ENCODE measurements around the gene C1QTNF6. TPM values are rescaled to one million over a fixed set of nuclear protein-coding genes. Genes with fewer than 3 reads are reported as not detected.
A peak's percentile ranks its signal among the peaks of the same experiment; 100 is the strongest.

C1QTNF6 gene
- polyA plus RNA-seq, 1 of the 3 experiments (the other 2 are of a cell fraction) = 47.7 TPM

GRCh38 chr22:37177755-37178154, 10.3 kb downstream of the C1QTNF6 start:
- no peak for TF ChIP-seq RCOR1 (IDR thresholded peaks at IDR 0.05; ENCODE audit: low read length)
- no peak for TF ChIP-seq JUND (IDR thresholded peaks at IDR 0.05)
- TF ChIP-seq RXRA (IDR thresholded peaks at IDR 0.05; ENCODE audit: borderline replicate concordance, low read depth) = no peak
- no peak for TF ChIP-seq YY1 (IDR thresholded peaks at IDR 0.05; ENCODE audit: low read depth)
- TF ChIP-seq TCF12 (IDR thresholded peaks at IDR 0.05) = no peak
- no peak for TF ChIP-seq GABPA (IDR thresholded peaks at IDR 0.05; ENCODE audit: low read depth)
- no peak for TF ChIP-seq EZH2phosphoT487 (IDR thresholded peaks at IDR 0.05; ENCODE audit: borderline replicate concordance, low read depth)
- TF ChIP-seq ELF1 (IDR thresholded peaks at IDR 0.05) = no peak
- TF ChIP-seq SIN3A (IDR thresholded peaks at IDR 0.05; ENCODE audit: borderline replicate concordance, low read depth, low read length) = no peak
- TF ChIP-seq RAD21 (IDR thresholded peaks at IDR 0.05; ENCODE audit: low read length) = no peak
- TF ChIP-seq NRF1 (IDR thresholded peaks at IDR 0.05; ENCODE audit: low read depth, low read length) = no peak
- TF ChIP-seq FOSL2 (IDR thresholded peaks at IDR 0.05; ENCODE audit: borderline replicate concordance, low read depth) = no peak
- TF ChIP-seq GATA2 (CRISPR knock-in tag; IDR thresholded peaks at IDR 0.05) = no peak
- TF ChIP-seq MEF2A (IDR thresholded peaks at IDR 0.05; ENCODE audit: borderline replicate concordance, low read depth) = no peak
- no peak for TF ChIP-seq RFX5 (IDR thresholded peaks at IDR 0.05; ENCODE audit: low read length)
- TF ChIP-seq TAF1 (IDR thresholded peaks at IDR 0.05; ENCODE audit: borderline replicate concordance, low read depth, low read length) = no peak
- no peak for TF ChIP-seq REST (IDR thresholded peaks at IDR 0.05; ENCODE audit: low read depth, low read length)
- no peak for TF ChIP-seq FOXM1 (IDR thresholded peaks at IDR 0.05; ENCODE audit: low read depth)
- TF ChIP-seq MAX (IDR thresholded peaks at IDR 0.05; ENCODE audit: low read depth) = no peak
- no peak for TF ChIP-seq FOXJ3 (CRISPR knock-in tag; IDR thresholded peaks at IDR 0.05)

More at GRCh38 chr22:37177755-37178154, 10.3 kb downstream of the C1QTNF6 start:
- H3K4me1 ChIP-seq (ENCODE audit: control insufficient read depth in 1 of 2, insufficient read depth in 2 of 2, low read depth in 1 of 2, low read length in 1 of 2) = peaks cover 0 to 41% of the 10 kb centered on the region in 2 experiments; a peak in 1 of 4 replicates
- no peaks in the 10 kb centered on the region for H3K79me2 ChIP-seq (ENCODE audit: insufficient read depth)
- peaks cover 0 to 13% of the 10 kb centered on the region in 2 experiments for H3K36me3 ChIP-seq (replicated peaks in 1 of 2; ENCODE audit: control insufficient read depth in 1 of 2, insufficient read depth in 2 of 2, low read length in 1 of 2)
- ChIA-PET CTCF (interaction anchor here (1.1 to 19.4 kb wide), 6 partner anchors 9 to 415 kb away, joined by 3 to 190 read pairs (median 4); no protein-coding TSS in a partner anchor), POLR2A (interaction anchor here (0.6 to 0.9 kb wide), 2 partner anchors 20 to 34 kb away, joined by 3 read pairs; no protein-coding TSS in a partner anchor)
- H3K9me3 ChIP-seq = no peaks in the 10 kb centered on the region
- H3K27me3 ChIP-seq (ENCODE audit: insufficient read depth) = no peaks in the 10 kb centered on the region
- H3K4me3 ChIP-seq (ENCODE audit: low read depth in 2 of 2, low read length in 1 of 2) = no peak overlapping the region
- H3K4me2 ChIP-seq = no peak overlapping the region
- no peak for DNase-seq
- H2AFZ ChIP-seq (ENCODE audit: low read depth) = no peak overlapping the region
- peak overlapping the region in 1 of 2 experiments; percentile 31; a peak in 1 of 4 replicates for H3K27ac ChIP-seq (ENCODE audit: low read depth in 2 of 2, low read length in 1 of 2)
- no peaks in the 10 kb centered on the region for H3F3A ChIP-seq (replicated peaks; ENCODE audit: insufficient read depth)
- H3K9me2 ChIP-seq = no peaks in the 10 kb centered on the region
- H3K9ac ChIP-seq = no peak overlapping the region
- H4K20me1 ChIP-seq (ENCODE audit: insufficient read depth) = no peaks in the 10 kb centered on the region
- WGBS (ENCODE audit: low lambda C conversion rate) = 93% methylated on average over 3 of the region's 3 CpGs
